Skeletal muscle cell (primary cell): ENCODE data around the gene UST.
A peak's percentile ranks its signal among the peaks of the same experiment; 100 is the strongest.

Source experiments
- DNase-seq: peaks from one replicate; pipeline ENCODE4 v3.0.0-alpha.2; 2010; ENCODE audit warnings: low read depth
- H3K4me3 ChIP-seq: 2 replicates; pipeline ENCODE4 v1.5.1; 2011; ENCODE audit warnings: low read depth, mild to moderate bottlenecking, control low read depth, low read length, moderate library complexity

Gene UST

DNA sequence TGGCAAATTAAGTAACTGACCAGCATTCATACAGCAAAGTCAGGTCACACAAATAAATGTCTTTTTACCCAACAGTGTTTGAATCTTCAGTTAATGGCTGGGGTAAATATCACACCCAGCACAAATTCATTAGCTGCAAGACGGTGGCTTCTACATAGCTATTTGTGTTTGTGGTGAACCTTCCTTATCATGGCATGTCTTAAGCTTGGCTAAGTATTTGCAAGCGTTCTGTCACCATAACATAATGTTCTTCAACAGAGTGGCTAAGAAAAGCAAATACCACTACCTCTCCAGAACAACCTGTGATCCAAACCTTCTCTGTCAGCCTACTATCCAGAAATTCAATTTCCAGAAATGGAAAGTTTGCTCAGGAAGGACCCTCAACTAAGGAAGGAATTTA lies 315.1 kb downstream of the UST start:
- H3K4me3 ChIP-seq, result no peak overlapping the region
- no peak for DNase-seq

DNA sequence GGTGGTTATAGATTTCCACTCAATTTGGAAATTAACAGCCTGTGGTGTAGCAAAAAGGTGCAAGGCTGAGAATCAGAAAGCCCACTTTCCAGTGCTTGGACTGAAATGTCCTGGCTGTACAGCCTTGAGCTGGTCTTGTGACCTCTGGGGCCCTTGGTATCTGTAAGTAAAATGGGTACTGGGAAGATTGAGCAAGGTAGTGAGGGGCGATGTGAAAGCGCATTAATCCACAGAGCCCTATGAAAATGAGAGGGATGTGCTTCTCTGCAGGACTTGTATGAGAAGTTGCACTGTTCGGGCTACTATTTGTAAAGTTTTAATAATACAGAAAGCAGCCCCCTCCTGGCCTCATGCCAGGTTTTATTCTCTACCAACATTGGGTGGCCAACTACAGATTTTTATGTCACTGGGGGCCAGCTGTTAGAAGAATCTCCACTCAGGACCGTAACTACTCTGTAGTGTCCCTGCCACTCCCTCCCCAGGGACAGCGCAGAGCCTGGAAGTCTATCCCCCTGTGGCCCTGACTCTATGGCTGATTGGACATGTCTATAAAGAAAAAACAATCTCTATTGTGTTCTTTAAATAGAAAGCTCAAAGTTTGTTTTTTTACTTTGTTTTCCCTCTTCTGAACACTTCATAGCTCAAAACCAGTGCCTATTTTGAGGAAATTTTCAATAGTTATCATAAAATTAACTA lies 316.0 kb downstream of the UST start:
- no peak overlapping the region for H3K4me3 ChIP-seq
- DNase-seq, result no peak

DNA sequence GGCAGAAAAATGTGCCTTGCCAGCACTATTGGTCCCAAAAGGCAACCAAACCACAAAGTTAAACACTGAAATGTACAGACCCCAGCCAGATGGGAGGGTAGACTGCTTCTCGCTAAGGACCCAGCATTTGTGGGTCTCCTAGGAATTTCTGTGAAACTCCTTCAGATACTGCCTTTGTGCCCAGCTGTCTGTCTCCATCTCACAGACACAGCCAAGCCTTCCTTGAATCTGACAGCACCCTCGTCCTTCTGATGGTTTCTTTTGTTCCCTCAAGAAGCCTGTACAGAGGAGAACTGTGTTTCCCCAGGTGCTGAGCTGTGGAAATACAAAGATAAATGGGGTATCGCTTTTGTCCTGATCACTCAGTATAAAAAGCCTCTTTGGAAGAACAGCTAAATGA lies 316.6 kb downstream of the UST start:
- no peak for DNase-seq
- no peak overlapping the region for H3K4me3 ChIP-seq

DNA sequence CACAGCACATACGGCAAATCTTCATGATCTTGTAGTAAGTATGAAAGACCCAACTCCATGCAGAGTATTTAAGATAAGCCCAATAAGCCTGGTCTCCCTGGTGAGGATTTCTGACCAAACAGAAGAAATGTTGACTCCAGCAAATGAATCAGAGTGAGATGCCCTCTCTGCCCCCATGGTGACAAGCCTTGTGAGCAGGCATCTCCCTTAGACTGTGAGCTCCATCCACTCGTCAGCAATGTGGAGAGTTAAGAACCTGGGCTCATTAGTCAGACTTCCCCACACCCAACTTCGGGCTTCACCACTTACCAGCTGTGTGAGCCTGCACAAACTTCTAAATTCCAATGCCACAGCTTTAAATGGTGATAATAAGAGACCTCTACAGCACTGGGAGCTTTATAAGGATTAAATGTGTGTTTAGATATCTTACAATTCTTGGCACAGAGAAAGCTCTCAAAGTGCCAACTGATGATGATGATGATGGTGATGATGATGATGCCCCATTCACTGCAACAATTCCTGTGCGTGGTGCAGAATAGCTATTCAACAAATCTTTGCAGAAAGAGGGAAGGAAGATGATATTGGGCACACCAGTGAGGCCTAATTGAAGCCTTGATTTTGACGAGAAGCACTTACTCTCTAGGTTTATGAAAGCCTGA lies 317.3 kb downstream of the UST start:
- no peak overlapping the region for H3K4me3 ChIP-seq
- no peak for DNase-seq

DNA sequence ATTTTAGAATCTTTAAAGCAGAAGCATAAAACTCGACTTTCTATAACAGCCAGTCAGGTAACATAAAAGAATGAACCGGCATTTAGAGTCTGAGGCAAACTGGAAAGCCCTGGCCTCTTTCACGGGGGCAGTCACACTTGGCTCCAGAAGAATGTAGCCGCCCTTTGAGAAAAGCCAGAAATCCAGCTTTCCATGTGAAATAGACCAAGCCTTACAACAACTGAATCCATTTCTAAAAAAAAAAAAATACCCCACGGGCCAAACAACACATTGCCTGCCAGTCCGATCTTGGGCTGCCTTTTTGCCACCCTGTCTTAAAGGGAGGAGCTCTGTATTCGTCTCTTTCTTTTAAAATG lies 317.8 kb downstream of the UST start:
- DNase-seq, result no peak

GRCh38 chr6:149065121-149065520 lies 318.3 kb downstream of the UST start:
- no peak overlapping the region for H3K4me3 ChIP-seq
- no peak for DNase-seq

More for the DNA sequence above, 317.8 kb downstream of the UST start:
- H3K4me3 ChIP-seq, result no peak overlapping the region

DNA sequence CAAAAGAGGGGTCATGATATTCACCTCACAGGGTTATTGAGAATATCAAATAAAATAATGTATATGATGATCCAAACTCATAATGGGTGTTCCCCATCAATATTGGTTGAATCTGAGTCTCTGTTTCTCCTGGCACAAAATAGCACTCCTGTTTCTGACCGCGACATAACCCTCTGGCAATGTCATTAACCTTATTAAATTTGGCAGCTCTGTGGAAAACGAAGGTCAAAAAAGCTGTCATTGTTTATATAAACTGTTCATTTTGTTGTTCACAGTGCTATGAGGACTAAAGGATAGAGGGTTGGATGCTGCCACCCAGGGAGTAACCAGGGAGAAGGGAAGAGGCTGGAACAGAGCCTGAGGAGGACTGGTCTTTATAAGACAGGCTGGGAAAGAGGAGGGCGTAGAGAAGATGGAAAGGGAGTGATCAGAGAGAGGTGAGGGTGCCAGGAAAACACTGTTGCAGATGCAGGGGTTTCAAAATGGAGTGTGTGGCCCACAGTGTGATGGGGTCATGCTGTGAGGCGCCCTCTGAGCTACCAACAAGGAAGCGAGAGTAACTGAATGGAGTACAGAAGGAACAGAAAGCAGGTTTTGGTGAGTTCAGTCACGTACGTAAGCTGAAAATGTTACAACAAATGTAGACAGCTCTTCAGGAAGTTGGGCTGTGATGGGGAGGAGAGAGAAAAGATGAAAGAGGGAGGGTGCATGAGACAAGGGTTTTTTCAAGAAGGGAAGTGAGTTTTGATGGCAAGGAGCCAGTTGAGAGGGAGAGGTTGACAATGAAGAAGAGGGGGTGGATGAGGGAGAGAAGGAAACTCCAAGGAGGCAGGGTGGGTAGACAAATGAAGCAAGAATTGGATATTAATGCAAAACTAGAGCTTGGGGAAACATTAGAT lies 319.1 kb downstream of the UST start:
- no peak for DNase-seq
- no peak overlapping the region for H3K4me3 ChIP-seq

DNA sequence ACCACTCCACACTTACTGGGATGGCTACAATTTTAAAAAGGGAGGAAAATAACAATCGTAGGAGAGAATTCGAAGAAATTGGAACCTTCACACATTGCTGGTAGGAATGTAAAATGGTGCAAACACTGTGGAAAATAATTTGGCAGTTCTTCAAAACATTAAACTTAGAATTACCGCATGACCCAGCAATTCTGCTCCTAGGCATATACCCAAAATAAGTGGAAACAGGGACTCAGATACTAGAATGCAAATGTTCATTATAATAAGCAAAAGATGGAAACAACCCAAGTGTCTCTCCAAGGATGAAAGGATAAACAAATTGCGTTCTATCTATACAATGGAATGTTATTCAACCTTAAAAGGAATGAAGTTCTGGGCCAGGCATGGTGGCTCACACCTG lies 325.2 kb downstream of the UST start:
- DNase-seq, result no peak
- no peak overlapping the region for H3K4me3 ChIP-seq

GRCh38 chr6:149074832-149075258 lies 328.0 kb downstream of the UST start:
- DNase-seq, result no peak
- H3K4me3 ChIP-seq, result no peak overlapping the region

DNA sequence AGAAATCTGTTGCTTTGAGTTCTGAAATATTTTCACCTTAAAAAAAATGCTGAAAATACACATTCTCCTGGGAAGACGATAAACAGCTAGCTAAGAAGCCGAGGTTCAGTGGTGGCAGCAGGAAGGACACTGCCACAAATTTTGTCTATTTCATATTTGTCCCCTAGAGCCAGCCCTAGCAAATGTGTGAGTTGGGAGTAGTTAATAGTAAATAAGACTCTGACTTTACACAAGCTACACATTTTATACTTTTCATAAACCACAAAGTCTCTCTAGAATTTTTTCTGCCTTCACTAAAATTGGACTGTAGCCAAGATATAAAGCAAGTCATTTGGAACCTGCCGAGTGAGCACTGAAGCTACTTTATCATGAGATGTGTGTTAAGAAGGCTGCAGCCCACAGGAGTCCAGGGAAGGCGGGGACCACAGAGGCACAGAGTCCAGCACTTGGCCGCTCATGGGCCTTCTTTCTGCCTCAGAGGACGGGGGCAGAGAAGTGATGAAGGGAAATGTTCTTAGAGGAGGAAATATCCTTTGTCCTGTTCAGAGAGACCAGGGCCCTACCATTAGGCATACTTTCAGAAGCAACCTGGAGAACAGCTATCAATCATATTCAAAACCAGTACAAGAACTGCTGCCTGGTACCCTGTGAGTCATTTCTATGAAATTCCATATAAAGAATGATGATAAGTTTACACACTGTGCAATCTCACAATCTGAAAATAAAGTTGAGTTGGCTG lies 329.0 kb downstream of the UST start:
- H3K4me3 ChIP-seq, result no peak overlapping the region
- no peak for DNase-seq

GRCh38 chr6:149076355-149076734 lies 329.5 kb downstream of the UST start:
- no peak overlapping the region for H3K4me3 ChIP-seq
- no peak for DNase-seq

DNA sequence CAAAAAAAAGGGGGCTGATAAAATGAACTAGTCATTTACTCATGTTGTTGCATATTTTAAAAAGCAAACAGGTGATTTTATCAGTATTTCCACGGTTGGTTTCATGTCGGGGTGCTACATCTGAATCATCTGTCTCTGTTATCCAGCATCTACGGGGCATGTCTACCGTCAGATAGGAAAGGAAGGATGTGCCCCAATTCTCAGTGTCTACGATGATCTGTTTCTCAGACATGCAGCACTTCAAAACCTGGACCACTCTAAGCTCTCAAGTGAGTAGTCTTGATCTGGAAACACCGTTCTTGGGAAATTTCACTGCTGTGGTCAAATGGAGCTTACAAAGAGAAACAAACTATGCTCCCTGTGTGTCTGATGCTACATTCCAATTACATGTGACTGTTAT lies 330.4 kb downstream of the UST start:
- no peak overlapping the region for H3K4me3 ChIP-seq
- DNase-seq, result peak; percentile 68

GRCh38 chr6:149078211-149078782 lies 331.5 kb downstream of the UST start:
- no peak overlapping the region for H3K4me3 ChIP-seq
- DNase-seq, result no peak

GRCh38 chr6:149079456-149079855 lies 332.6 kb downstream of the UST start:
- no peak overlapping the region for H3K4me3 ChIP-seq
- no peak for DNase-seq

DNA sequence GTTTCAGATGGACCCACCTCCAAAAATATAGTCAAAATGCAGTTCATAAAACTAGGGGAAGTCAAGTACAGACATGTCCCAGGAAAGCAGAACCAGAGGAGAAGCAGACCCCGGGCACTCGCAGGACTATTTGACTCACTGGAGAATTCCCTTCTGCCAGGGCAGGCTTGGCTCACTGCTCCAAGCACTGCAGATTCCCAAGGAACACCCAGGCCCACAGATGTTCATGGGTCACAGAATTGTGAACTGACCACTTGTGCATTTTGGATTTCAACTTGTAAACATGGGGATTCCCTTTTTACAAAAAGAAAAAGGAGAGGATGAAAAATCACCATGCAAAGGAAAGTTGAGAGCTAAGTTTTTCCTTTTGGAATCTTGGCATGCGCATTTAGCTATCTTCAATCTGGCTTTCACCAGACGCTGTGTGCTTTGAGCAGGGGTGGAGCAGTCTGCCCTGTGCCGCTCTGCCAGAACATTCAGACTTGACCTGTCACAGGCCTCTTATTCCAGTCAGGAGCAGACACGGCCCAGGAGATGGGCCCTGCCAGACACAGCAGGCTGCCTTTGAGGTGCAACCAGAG lies 333.2 kb downstream of the UST start:
- DNase-seq, result peak; percentile 49
- H3K4me3 ChIP-seq, result no peak overlapping the region

DNA sequence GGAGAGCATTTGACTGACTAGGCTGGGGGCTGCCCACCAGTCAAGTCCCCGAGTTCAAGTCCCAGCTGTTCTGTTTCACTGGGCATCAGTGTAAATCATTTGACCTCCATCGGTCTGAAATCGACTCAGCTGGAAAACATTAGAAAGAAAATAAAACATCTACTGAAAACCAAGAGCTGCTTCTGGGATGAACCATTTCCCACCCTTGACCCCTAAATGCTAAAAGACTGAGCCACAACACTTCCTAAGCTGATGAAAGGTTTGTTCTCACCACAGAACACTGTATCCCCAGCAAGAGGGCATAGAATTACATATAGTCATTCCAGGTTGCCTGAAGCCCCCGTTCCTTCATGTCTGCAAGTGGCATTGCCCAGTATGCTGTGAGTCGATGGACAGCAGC lies 333.7 kb downstream of the UST start:
- H3K4me3 ChIP-seq, result no peak overlapping the region
- DNase-seq, result peak; percentile 83

- H3K4me3 ChIP-seq, result no peak overlapping the region
- no peak for DNase-seq
Observed at GRCh38 chr6:149081281-149081680, 334.5 kb downstream of the UST start.

DNA sequence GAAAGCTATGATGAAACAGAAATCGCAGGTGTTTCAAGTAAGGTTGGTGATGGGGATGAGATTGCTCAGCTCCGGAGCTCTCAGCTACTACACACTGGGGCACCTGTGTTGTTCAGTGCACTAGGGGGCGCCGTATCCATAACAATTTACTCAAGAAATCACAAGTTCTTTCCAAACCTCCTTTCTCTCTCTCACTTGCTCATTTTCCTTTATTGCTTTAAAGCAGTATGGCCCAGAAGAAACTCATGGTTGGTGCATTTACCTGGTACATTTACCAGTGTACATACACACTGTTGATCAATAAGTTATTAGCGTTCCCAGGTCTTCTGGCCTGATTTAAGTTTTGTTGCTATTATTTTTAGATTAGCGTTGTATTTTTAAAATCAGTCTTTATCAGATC lies 335.5 kb downstream of the UST start:
- no peak overlapping the region for H3K4me3 ChIP-seq
- no peak for DNase-seq

- H3K4me3 ChIP-seq, result no peak overlapping the region
- no peak for DNase-seq
Observed at GRCh38 chr6:149084026-149084425, 337.2 kb downstream of the UST start.
